ENCODE measurements around the gene ASXL3. TPM values are rescaled to one million over a fixed set of nuclear protein-coding genes. Genes with fewer than 3 reads are reported as not detected.

Gene ASXL3
- total RNA-seq, 4 donors from 2014 or later = 8.3 to 25.3 (median 20.3) TPM

GRCh38 chr18:33665187-33665586 is 87.2 kb downstream of the ASXL3 start:
- no peak for DNase-seq
- H3K36me3 ChIP-seq = no peaks in the 10 kb centered on the region
- TF ChIP-seq POLR2A (IDR thresholded peaks at IDR 0.05) (no peak), CTCF (IDR thresholded peaks at IDR 0.05) (no peak)
- intact Hi-C loops (cut with DNase I) = loop anchor here (10.0 kb wide), 1 partner anchor 60 kb away; no protein-coding TSS in a partner anchor
- H3K27me3 ChIP-seq = no peaks in the 10 kb centered on the region
- H3K4me3 ChIP-seq (replicated peaks in 1 of 3) = no peak overlapping the region
- WGBS, 2 donors = 85 to 90% methylated on average over 3 of the region's 3 CpGs
- H3K27ac ChIP-seq = no peak overlapping the region
- peaks cover 0 to 7% of the 10 kb centered on the region in 2 donors for H3K4me1 ChIP-seq
- H3K9me3 ChIP-seq = no peaks in the 10 kb centered on the region

GRCh38 chr18:33665641-33666040 is 87.6 kb downstream of the ASXL3 start:
- no peak for DNase-seq
- TF ChIP-seq CTCF (IDR thresholded peaks at IDR 0.05) (no peak), POLR2A (IDR thresholded peaks at IDR 0.05) (no peak)
- peaks cover 0 to 2% of the 10 kb centered on the region in 2 donors for H3K4me1 ChIP-seq
- intact Hi-C loops (cut with DNase I) = loop anchor here (10.0 kb wide), 1 partner anchor 59 kb away; no protein-coding TSS in a partner anchor
- H3K27ac ChIP-seq = no peak overlapping the region
- H3K27me3 ChIP-seq = no peaks in the 10 kb centered on the region
- H3K36me3 ChIP-seq = no peaks in the 10 kb centered on the region
- H3K4me3 ChIP-seq (replicated peaks in 1 of 3) = no peak overlapping the region
- H3K9me3 ChIP-seq = no peaks in the 10 kb centered on the region

GRCh38 chr18:33666915-33667314 is 88.9 kb downstream of the ASXL3 start:
- Histone ChIP-seq H3K9me3 (no peaks in the 10 kb centered on the region), H3K4me1 (no peaks in the 10 kb centered on the region), H3K36me3 (no peaks in the 10 kb centered on the region), H3K27me3 (no peaks in the 10 kb centered on the region), H3K4me3 (replicated peaks in 1 of 3) (no peak overlapping the region), H3K27ac (no peak overlapping the region)
- WGBS, 2 donors = 92 to 97% methylated on average over 2 of the region's 2 CpGs
- DNase-seq = no peak
- TF ChIP-seq POLR2A (IDR thresholded peaks at IDR 0.05) = no peak
- TF ChIP-seq CTCF (IDR thresholded peaks at IDR 0.05) = no peak
- intact Hi-C loops (cut with DNase I) = loop anchor here (10.0 kb wide), 1 partner anchor 58 kb away; no protein-coding TSS in a partner anchor

- TF ChIP-seq POLR2A (IDR thresholded peaks at IDR 0.05) (no peak), CTCF (IDR thresholded peaks at IDR 0.05) (no peak)
- Histone ChIP-seq H3K36me3 (no peaks in the 10 kb centered on the region), H3K4me1 (peaks cover 2 to 6% of the 10 kb centered on the region in 2 donors), H3K4me3 (replicated peaks in 1 of 3) (no peak overlapping the region), H3K9me3 (no peaks in the 10 kb centered on the region), H3K27me3 (no peaks in the 10 kb centered on the region), H3K27ac (no peak overlapping the region)
- intact Hi-C loops (cut with DNase I) = loop anchor here (10.0 kb wide), 1 partner anchor 55 kb away; no protein-coding TSS in a partner anchor
- DNase-seq = no peak
- WGBS, 2 donors = 81 to 84% methylated on average over 5 of the region's 5 CpGs
These were observed 91.6 kb downstream of the ASXL3 start for GRCh38 chr18:33669589-33669988.

- Histone ChIP-seq H3K4me3 (replicated peaks in 1 of 3) (no peak overlapping the region), H3K27me3 (no peaks in the 10 kb centered on the region), H3K9me3 (no peaks in the 10 kb centered on the region), H3K4me1 (peaks cover 2 to 6% of the 10 kb centered on the region in 2 donors), H3K36me3 (no peaks in the 10 kb centered on the region), H3K27ac (no peak overlapping the region)
- 96 to 97% methylated on average over 6 of the region's 6 CpGs for WGBS, 2 donors
- no peak for TF ChIP-seq POLR2A (IDR thresholded peaks at IDR 0.05)
- DNase-seq = no peak
- intact Hi-C loops (cut with DNase I) = no loop called here
These were observed 92.0 kb downstream of the ASXL3 start for GRCh38 chr18:33670029-33670428.

Measured in thyroid gland (tissue), 4 donors.